Right lobe of liver (tissue), 4 donors: ENCODE data around the gene NOXO1.
"Not testable (repeated sequence)": the region's sequence is repeated elsewhere in the genome, so short reads cannot be mapped to it uniquely, and the experiment has no call there.

Experiments used
- POLR2A ChIP-seq: fragments of 450-650 bp; IDR thresholded peaks from one replicate; pipeline ENCODE4 v1.6.1; 2017; ENCODE audit warnings: antibody characterized with exemption, mild to moderate bottlenecking
- TF ChIP-seq, protein P1 (sequence below), 4 donors: fragments of 200-600 bp in 3 of 4; fragments of 450-650 bp in 1 of 4; IDR thresholded peaks; one replicate each; pipeline versions ENCODE4 v1.5.1 to v1.8.0; 2016 to 2022; ENCODE audit warnings: antibody characterized with exemption in 4 of 4, mild to moderate bottlenecking in 2 of 4
- donor health status: DM: no; HTN: no; CAD: no.
- donor health status: DM: no; HTN: no; CAD: no.
- donor health status: DM: no; HTN: yes; CAD: no.

DNA sequence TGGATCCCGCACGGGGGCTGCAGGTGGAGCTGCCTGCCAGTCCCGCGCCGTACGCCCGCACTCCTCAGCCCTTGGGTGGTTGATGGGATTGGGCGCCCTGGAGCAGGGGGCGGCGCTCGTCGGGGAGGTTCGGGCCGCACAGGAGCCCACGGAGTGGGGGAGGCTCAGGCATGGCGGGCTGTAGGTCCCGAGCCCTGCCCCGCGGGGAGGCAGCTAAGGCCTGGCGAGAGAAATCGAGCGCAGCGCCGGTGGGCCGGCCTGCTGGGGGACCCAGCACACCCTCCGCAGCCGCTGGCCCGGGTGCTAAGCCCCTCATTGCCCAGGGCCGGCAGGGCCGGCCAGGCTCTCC is 23.2 kb downstream of the NOXO1 start:
- not testable (repeated sequence) for TF ChIP-seq POLR2A
- TF ChIP-seq, protein P1, sequence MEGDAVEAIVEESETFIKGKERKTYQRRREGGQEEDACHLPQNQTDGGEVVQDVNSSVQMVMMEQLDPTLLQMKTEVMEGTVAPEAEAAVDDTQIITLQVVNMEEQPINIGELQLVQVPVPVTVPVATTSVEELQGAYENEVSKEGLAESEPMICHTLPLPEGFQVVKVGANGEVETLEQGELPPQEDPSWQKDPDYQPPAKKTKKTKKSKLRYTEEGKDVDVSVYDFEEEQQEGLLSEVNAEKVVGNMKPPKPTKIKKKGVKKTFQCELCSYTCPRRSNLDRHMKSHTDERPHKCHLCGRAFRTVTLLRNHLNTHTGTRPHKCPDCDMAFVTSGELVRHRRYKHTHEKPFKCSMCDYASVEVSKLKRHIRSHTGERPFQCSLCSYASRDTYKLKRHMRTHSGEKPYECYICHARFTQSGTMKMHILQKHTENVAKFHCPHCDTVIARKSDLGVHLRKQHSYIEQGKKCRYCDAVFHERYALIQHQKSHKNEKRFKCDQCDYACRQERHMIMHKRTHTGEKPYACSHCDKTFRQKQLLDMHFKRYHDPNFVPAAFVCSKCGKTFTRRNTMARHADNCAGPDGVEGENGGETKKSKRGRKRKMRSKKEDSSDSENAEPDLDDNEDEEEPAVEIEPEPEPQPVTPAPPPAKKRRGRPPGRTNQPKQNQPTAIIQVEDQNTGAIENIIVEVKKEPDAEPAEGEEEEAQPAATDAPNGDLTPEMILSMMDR (IDR thresholded peaks at IDR 0.05): not testable (repeated sequence)
